Sigmoid colon (tissue), 7 donors: ENCODE results near the gene RINL. TPM values are rescaled to one million over a fixed set of nuclear protein-coding genes. Genes with fewer than 3 reads are reported as not detected.

Experiments used
- DNase-seq: peaks from one replicate; pipeline ENCODE4 v3.0.0-alpha.2; 2019
- H3K27ac ChIP-seq, 4 donors: fragments of 200-600 bp; sonication (generic); one replicate each; pipeline ENCODE4 v1.5.1; 2016 to 2019; ENCODE audit warnings: mild to moderate bottlenecking in 1 of 4
- H3K27me3 ChIP-seq, 3 donors: fragments of 200-600 bp; sonication (generic); one replicate each; pipeline ENCODE4 v1.5.1; 2019; ENCODE audit warnings: mild to moderate bottlenecking in 1 of 3
- H3K36me3 ChIP-seq, 4 donors: fragments of 200-600 bp; sonication (generic); one replicate each; pipeline ENCODE4 v1.5.1; 2016 to 2019
- H3K4me1 ChIP-seq, 4 donors: fragments of 200-600 bp; sonication (generic); one replicate each; pipeline ENCODE4 v1.5.1; 2017 to 2019
- H3K4me3 ChIP-seq, 4 donors: fragments of 200-600 bp; sonication (generic); one replicate each; pipeline ENCODE4 v1.5.1; 2017 to 2019; ENCODE audit warnings: mild to moderate bottlenecking in 2 of 4, moderate library complexity in 1 of 4
- H3K9me3 ChIP-seq, 4 donors: fragments of 200-600 bp in 3 of 4; sonication (generic) in 3 of 4; one replicate each; pipeline versions ENCODE4 v1.5.1 to v1.6.1; 2013 to 2019
- CTCF ChIP-seq, 4 experiments: fragments of 450-650 bp in 3 of 4; fragments of 200-600 bp in 1 of 4; IDR thresholded peaks; one replicate each; pipeline ENCODE4 v1.5.1; 2016 to 2019; ENCODE audit warnings: antibody characterized with exemption in 4 of 4, mild to moderate bottlenecking in 3 of 4, moderate library complexity in 2 of 4
- EP300 ChIP-seq, 4 donors: sonication (generic); formaldehyde crosslinking; IDR thresholded peaks; one replicate each; pipeline ENCODE4 v1.6.1; 2017; ENCODE audit warnings: antibody characterized with exemption in 4 of 4
- POLR2A ChIP-seq, 2 donors: fragments of 450-650 bp; IDR thresholded peaks; one replicate each; pipeline ENCODE4 v1.6.1; 2016; ENCODE audit warnings: antibody characterized with exemption in 2 of 2, mild to moderate bottlenecking in 2 of 2, moderate library complexity in 2 of 2
- POLR2AphosphoS5 ChIP-seq, 4 donors: sonication (generic); formaldehyde crosslinking; IDR thresholded peaks; one replicate each; pipeline ENCODE4 v1.6.1; 2017; ENCODE audit warnings: antibody characterized with exemption in 4 of 4
- WGBS, 2 donors: extraction: QIAGEN DNeasy Blood & Tissue Kit; methylation state at CpG; one replicate each; pipeline ENCODE4 v1.1.7; 2013; 5-methylcytosine and 5-hydroxymethylcytosine counted together
- intact Hi-C: fragments of 100-400 bp; cut with DNase I; formaldehyde crosslinking; loops from one replicate; pipeline ENCODE4 v1.15.1; 2023
- polyA plus RNA-seq, 3 donors: library from polyadenylated mRNA; stranded (reverse); fragments of 200-250 nt; gene quantifications; one replicate each; pipeline ENCODE4 v1.2.3, GENCODE V29; 2013
- total RNA-seq, 4 donors: library from RNA; depleted of rRNA; stranded (reverse); fragments of >200 nt; gene quantifications; one replicate each; pipeline ENCODE4 v1.1.0, GENCODE V29; 2016
- donor health status: healthy with polysubstance abuse.
- donor health status: Bipolar disorder and iron deficiency.
- donor health status: healthy.

The RINL gene
- total and polyA plus RNA-seq, 7 donors: 3.5 to 17.6 (median 4.8) TPM

GRCh38 chr19:38917516-38917915 is 39.4 kb upstream of the RINL start:
- intact Hi-C loops: no loop called here
- H3K36me3 ChIP-seq: peaks cover 0 to 12% (median 0%) of the 10 kb centered on the region in 4 donors
- peaks cover 0 to 2% (median 0%) of the 10 kb centered on the region in 3 donors for H3K27me3 ChIP-seq
- no peak for DNase-seq
- H3K27ac ChIP-seq: no peak overlapping the region
- no peaks in the 10 kb centered on the region for H3K9me3 ChIP-seq
- H3K4me1 ChIP-seq: no peaks in the 10 kb centered on the region
- no peak overlapping the region for H3K4me3 ChIP-seq
- WGBS, 2 donors: 85 to 92% methylated on average over 9 of the region's 9 CpGs
- no peak for TF ChIP-seq EP300 (IDR thresholded peaks at IDR 0.05)
- TF ChIP-seq CTCF (IDR thresholded peaks at IDR 0.05): no peak
- no peak for TF ChIP-seq POLR2AphosphoS5 (IDR thresholded peaks at IDR 0.05)
- TF ChIP-seq POLR2A (IDR thresholded peaks at IDR 0.05): no peak

- 92 to 94% methylated on average over 44 of the region's 44 CpGs for WGBS, 2 donors
- no peaks in the 10 kb centered on the region for H3K36me3 ChIP-seq
- no peak for TF ChIP-seq POLR2AphosphoS5 (IDR thresholded peaks at IDR 0.05)
- no peak for TF ChIP-seq CTCF (IDR thresholded peaks at IDR 0.05)
- TF ChIP-seq EP300 (IDR thresholded peaks at IDR 0.05): no peak
- TF ChIP-seq POLR2A (IDR thresholded peaks at IDR 0.05): no peak
- no peaks in the 10 kb centered on the region for H3K9me3 ChIP-seq
- intact Hi-C loops: no loop called here
- no peak overlapping the region for H3K4me3 ChIP-seq
- no peak for DNase-seq
- H3K27me3 ChIP-seq: peaks cover 0 to 21% (median 13%) of the 10 kb centered on the region in 3 donors
- no peak overlapping the region for H3K27ac ChIP-seq
- H3K4me1 ChIP-seq: no peaks in the 10 kb centered on the region
Observed at GRCh38 chr19:38915329-38916321, 37.5 kb upstream of the RINL start.

- H3K36me3 ChIP-seq: no peaks in the 10 kb centered on the region
- H3K4me3 ChIP-seq: no peak overlapping the region
- 94% methylated on average over 8 of the region's 8 CpGs for WGBS, 2 donors
- H3K9me3 ChIP-seq: no peaks in the 10 kb centered on the region
- peaks cover 0 to 25% (median 13%) of the 10 kb centered on the region in 3 donors for H3K27me3 ChIP-seq
- intact Hi-C loops: no loop called here
- no peaks in the 10 kb centered on the region for H3K4me1 ChIP-seq
- TF ChIP-seq EP300 (IDR thresholded peaks at IDR 0.05) (no peak), POLR2AphosphoS5 (IDR thresholded peaks at IDR 0.05) (no peak)
- no peak for DNase-seq
- no peak overlapping the region for H3K27ac ChIP-seq
Observed at GRCh38 chr19:38913958-38914357, 35.9 kb upstream of the RINL start.

GRCh38 chr19:38912600-38913514 is 34.8 kb upstream of the RINL start:
- H3K4me1 ChIP-seq: no peaks in the 10 kb centered on the region
- H3K27me3 ChIP-seq: peaks cover 0 to 25% (median 13%) of the 10 kb centered on the region in 3 donors
- no peak for TF ChIP-seq POLR2AphosphoS5 (IDR thresholded peaks at IDR 0.05)
- no peak for TF ChIP-seq POLR2A (IDR thresholded peaks at IDR 0.05)
- TF ChIP-seq EP300 (IDR thresholded peaks at IDR 0.05): no peak
- no peak for TF ChIP-seq CTCF (IDR thresholded peaks at IDR 0.05)
- WGBS, 2 donors: 74 to 78% methylated on average over 12 of the region's 12 CpGs
- intact Hi-C loops: no loop called here
- DNase-seq: no peak
- H3K27ac ChIP-seq: no peak overlapping the region
- no peaks in the 10 kb centered on the region for H3K9me3 ChIP-seq
- H3K36me3 ChIP-seq: peaks cover 0 to 3% (median 2%) of the 10 kb centered on the region in 4 donors
- H3K4me3 ChIP-seq: no peak overlapping the region
